ENCODE results near the gene TFIP11.

Gene TFIP11

DNA sequence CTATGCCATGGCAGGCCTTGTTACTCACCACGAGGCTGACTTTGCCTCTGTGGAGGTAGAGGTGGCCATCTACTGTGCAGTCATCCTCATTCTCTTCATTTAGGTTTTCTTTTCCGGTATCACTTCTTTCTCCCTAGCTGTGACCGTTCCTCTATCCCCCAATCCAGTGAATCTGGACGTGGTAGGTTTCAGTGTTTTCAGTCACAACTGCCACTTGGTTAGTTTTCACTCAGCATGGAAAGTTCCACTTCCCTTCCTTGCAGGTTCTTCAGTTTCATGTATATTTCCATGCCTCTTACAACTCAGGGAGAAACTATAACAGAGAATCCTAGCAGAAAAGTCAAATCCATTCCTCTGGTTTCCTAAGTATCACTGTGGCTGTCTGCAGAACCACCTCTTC lies 30.6 kb downstream of the TFIP11 start:
- WGBS (ENCODE audit: insufficient coverage) = 92% methylated on average over 3 of the region's 4 CpGs
- Histone ChIP-seq H3K9me3 (ENCODE audit: control extremely low read depth in 1 of 5, control insufficient read depth in 4 of 5, insufficient read depth in 2 of 5, low read depth in 1 of 5, low read length in 4 of 5) (no peaks in the 10 kb centered on the region), H3K4me1 (ENCODE audit: control extremely low read depth in 1 of 4, control insufficient read depth in 4 of 4, insufficient read depth in 4 of 4, low read length in 3 of 4) (peaks cover 50 to 82% (median 72%) of the 10 kb centered on the region in 4 experiments), H3K27ac (ENCODE audit: insufficient read depth in 1 of 2, low read depth in 1 of 2, low read length in 2 of 2, poor library complexity in 1 of 2, severe bottlenecking in 2 of 2) (peak overlapping the region; percentile 33 to 87), H3K27me3 (replicated peaks in 2 of 5; ENCODE audit: control insufficient read depth in 4 of 5, insufficient read depth in 5 of 5, low read length in 4 of 5) (no peaks in the 10 kb centered on the region), H3K36me3 (ENCODE audit: control insufficient read depth in 4 of 4, insufficient read depth in 4 of 4, low read length in 3 of 4) (peaks cover 0 to 28% (median 6%) of the 10 kb centered on the region in 4 experiments), H3K4me3 (ENCODE audit: control insufficient read depth in 1 of 7, extremely low read depth in 1 of 7, insufficient read depth in 4 of 7, low read depth in 2 of 7, low read length in 6 of 7) (peak overlapping the region in 3 of 7 experiments; percentile 0 to 80 (median 20))
- POLR2A ChIA-PET = no interaction called here
- CTCF ChIA-PET = interaction anchor here (0.6 to 2.1 kb wide), 5 partner anchors 11 to 182 kb away, joined by 3 to 7 read pairs (median 4); no protein-coding TSS in a partner anchor
- no peak for DNase-seq

GRCh38 chr22:26481112-26481693 lies 31.1 kb downstream of the TFIP11 start:
- DNase-seq = no peak
- Histone ChIP-seq H3K4me3 (ENCODE audit: control insufficient read depth in 1 of 7, extremely low read depth in 1 of 7, insufficient read depth in 4 of 7, low read depth in 2 of 7, low read length in 6 of 7) (peak overlapping the region in 3 of 7 experiments; percentile 20 to 80 (median 56)), H3K27me3 (replicated peaks in 2 of 5; ENCODE audit: control insufficient read depth in 4 of 5, insufficient read depth in 5 of 5, low read length in 4 of 5) (no peaks in the 10 kb centered on the region), H3K4me1 (ENCODE audit: control extremely low read depth in 1 of 4, control insufficient read depth in 4 of 4, insufficient read depth in 4 of 4, low read length in 3 of 4) (peaks cover 50 to 86% (median 74%) of the 10 kb centered on the region in 4 experiments), H3K27ac (ENCODE audit: insufficient read depth in 1 of 2, low read depth in 1 of 2, low read length in 2 of 2, poor library complexity in 1 of 2, severe bottlenecking in 2 of 2) (peak overlapping the region; percentile 59 to 87), H3K36me3 (ENCODE audit: control insufficient read depth in 4 of 4, insufficient read depth in 4 of 4, low read length in 3 of 4) (peaks cover 0 to 30% (median 8%) of the 10 kb centered on the region in 4 experiments), H3K9me3 (ENCODE audit: control extremely low read depth in 1 of 5, control insufficient read depth in 4 of 5, insufficient read depth in 2 of 5, low read depth in 1 of 5, low read length in 4 of 5) (no peaks in the 10 kb centered on the region)
- POLR2A ChIA-PET = no interaction called here
- WGBS (ENCODE audit: insufficient coverage) = 93% methylated on average over 4 of the region's 6 CpGs
- CTCF ChIA-PET = interaction anchor here (0.6 to 1.8 kb wide), 4 partner anchors 20 to 183 kb away, joined by 3 to 7 read pairs (median 4); no protein-coding TSS in a partner anchor

- ChIA-PET CTCF (interaction anchor here (1.3 kb wide), 1 partner anchor 116 kb away, joined by 3 read pairs; no protein-coding TSS in a partner anchor), POLR2A (no interaction called here)
- DNase-seq = no peak
- peak overlapping the region in 5 of 7 experiments; percentile 15 to 75 (median 56) for H3K4me3 ChIP-seq (ENCODE audit: control insufficient read depth in 1 of 7, extremely low read depth in 1 of 7, insufficient read depth in 4 of 7, low read depth in 2 of 7, low read length in 6 of 7)
- H3K9me3 ChIP-seq (ENCODE audit: control extremely low read depth in 1 of 5, control insufficient read depth in 4 of 5, insufficient read depth in 2 of 5, low read depth in 1 of 5, low read length in 4 of 5) = no peaks in the 10 kb centered on the region
- H3K27ac ChIP-seq (ENCODE audit: insufficient read depth in 1 of 2, low read depth in 1 of 2, low read length in 2 of 2, poor library complexity in 1 of 2, severe bottlenecking in 2 of 2) = peak overlapping the region; percentile 59 to 87
- peaks cover 0 to 29% (median 11%) of the 10 kb centered on the region in 4 experiments for H3K36me3 ChIP-seq (ENCODE audit: control insufficient read depth in 4 of 4, insufficient read depth in 4 of 4, low read length in 3 of 4)
- H3K4me1 ChIP-seq (ENCODE audit: control extremely low read depth in 1 of 4, control insufficient read depth in 4 of 4, insufficient read depth in 4 of 4, low read length in 3 of 4) = peaks cover 48 to 84% (median 72%) of the 10 kb centered on the region in 4 experiments
- no peaks in the 10 kb centered on the region for H3K27me3 ChIP-seq (replicated peaks in 2 of 5; ENCODE audit: control insufficient read depth in 4 of 5, insufficient read depth in 5 of 5, low read length in 4 of 5)
- no CpG with 5 or more reads among the region's 2 CpGs for WGBS (ENCODE audit: insufficient coverage)
These were observed 31.7 kb downstream of the TFIP11 start for GRCh38 chr22:26480611-26480932.

DNA sequence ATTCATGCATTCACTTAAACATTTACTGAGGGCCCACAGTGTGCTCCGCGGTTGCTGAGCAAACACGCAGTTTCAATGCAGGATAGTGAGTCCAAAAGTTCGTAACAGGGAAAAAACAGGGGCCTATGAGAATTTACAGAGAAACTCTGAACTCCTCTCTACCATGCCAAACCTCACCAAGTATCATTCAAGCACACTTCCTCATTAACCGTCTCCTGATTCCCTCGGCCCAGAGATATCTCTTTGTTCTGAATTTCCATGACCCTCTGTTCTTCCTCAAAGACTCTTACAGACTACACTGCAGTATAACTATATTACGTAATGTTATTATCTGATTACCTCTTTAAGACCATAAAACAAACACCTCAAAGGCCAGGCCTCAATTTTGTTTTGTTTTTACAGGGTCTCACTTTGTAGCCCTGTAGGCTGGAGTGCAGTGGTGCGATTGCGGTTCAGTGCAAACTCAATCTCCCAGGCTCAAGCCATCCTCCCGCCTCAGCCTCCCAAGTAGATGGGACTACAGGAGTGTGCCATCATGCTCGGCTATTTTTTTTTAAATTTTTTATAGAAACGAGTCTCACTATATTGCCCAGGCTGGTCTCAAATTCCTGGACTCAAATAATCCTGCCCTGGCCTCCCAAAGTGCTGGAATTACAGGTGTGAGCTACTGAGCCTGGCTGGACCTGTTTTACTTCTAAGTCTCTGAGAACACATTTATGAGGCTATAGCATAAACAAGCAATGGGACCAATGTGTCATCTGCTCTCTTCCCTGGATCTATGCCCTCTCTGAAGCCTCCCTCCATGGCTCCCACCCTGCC lies 32.3 kb downstream of the TFIP11 start:
- peak overlapping the region in 6 of 7 experiments; percentile 39 to 75 (median 58) for H3K4me3 ChIP-seq (ENCODE audit: control insufficient read depth in 1 of 7, extremely low read depth in 1 of 7, insufficient read depth in 4 of 7, low read depth in 2 of 7, low read length in 6 of 7)
- POLR2A ChIA-PET = interaction anchor here (0.8 kb wide), 1 partner anchor 117 kb away, joined by 3 read pairs; no protein-coding TSS in a partner anchor
- WGBS (ENCODE audit: insufficient coverage) = 52% methylated on average over 8 of the region's 12 CpGs

DNA sequence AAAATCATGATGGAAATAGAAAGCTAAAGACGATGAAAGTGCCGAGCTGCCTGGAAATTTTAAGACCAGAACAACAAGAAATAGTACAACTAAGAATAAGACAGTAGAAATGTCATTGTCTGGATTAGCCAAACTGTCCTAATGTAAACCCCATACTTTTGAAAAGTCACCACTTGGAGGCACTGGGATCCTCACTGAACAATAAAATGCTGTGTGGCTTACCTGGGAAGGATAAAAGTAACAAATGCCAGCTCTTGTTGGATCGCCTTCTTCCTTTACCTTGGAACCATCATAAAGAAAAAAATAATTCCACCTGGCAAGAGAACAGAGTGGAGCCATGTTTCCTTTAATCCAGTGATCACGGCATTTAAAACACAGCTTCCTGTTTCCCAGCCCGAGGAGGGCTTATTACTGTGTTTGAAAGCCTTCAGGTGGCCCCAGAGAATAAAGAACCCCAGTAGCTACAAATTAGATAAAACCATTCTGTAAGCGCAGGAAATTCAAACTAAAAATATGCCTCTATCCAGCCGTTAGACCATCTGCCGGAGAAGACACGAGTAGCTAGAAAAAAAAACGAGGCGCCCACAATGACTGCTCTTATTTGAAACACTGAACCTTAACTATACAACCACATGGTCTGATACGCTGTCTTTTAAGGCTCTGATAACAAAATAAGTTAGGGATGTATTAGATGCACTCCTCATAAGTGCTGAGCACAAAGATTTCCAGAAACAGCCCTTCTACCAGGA lies 33.1 kb downstream of the TFIP11 start:
- no peaks in the 10 kb centered on the region for H3K9me3 ChIP-seq (ENCODE audit: control extremely low read depth in 1 of 5, control insufficient read depth in 4 of 5, insufficient read depth in 2 of 5, low read depth in 1 of 5, low read length in 4 of 5)
- no peaks in the 10 kb centered on the region for H3K27me3 ChIP-seq (replicated peaks in 2 of 5; ENCODE audit: control insufficient read depth in 4 of 5, insufficient read depth in 5 of 5, low read length in 4 of 5)
- H3K27ac ChIP-seq (ENCODE audit: insufficient read depth in 1 of 2, low read depth in 1 of 2, low read length in 2 of 2, poor library complexity in 1 of 2, severe bottlenecking in 2 of 2) = peak overlapping the region; percentile 59 to 87
- WGBS (ENCODE audit: insufficient coverage) = 6% methylated on average over 7 of the region's 12 CpGs
- peaks cover 0 to 32% (median 16%) of the 10 kb centered on the region in 4 experiments for H3K36me3 ChIP-seq (ENCODE audit: control insufficient read depth in 4 of 4, insufficient read depth in 4 of 4, low read length in 3 of 4)
- peak; percentile 70 to 93 (median 88) for DNase-seq
- POLR2A ChIA-PET = interaction anchor here (0.6 to 0.8 kb wide), 2 partner anchors 13 to 118 kb away, joined by 3 to 4 read pairs; no protein-coding TSS in a partner anchor
- CTCF ChIA-PET = interaction anchor here (0.7 to 1.6 kb wide), 8 partner anchors 13 to 162 kb away, joined by 3 to 7 read pairs (median 4); no protein-coding TSS in a partner anchor
- peak overlapping the region in 6 of 7 experiments; percentile 39 to 75 (median 58) for H3K4me3 ChIP-seq (ENCODE audit: control insufficient read depth in 1 of 7, extremely low read depth in 1 of 7, insufficient read depth in 4 of 7, low read depth in 2 of 7, low read length in 6 of 7)
- H3K4me1 ChIP-seq (ENCODE audit: control extremely low read depth in 1 of 4, control insufficient read depth in 4 of 4, insufficient read depth in 4 of 4, low read length in 3 of 4) = peaks cover 41 to 74% (median 65%) of the 10 kb centered on the region in 4 experiments

More for the DNA sequence above, 32.3 kb downstream of the TFIP11 start:
- H3K27me3 ChIP-seq (replicated peaks in 2 of 5; ENCODE audit: control insufficient read depth in 4 of 5, insufficient read depth in 5 of 5, low read length in 4 of 5) = no peaks in the 10 kb centered on the region
- peak; percentile 39 to 79 (median 64) for DNase-seq
- H3K27ac ChIP-seq (ENCODE audit: insufficient read depth in 1 of 2, low read depth in 1 of 2, low read length in 2 of 2, poor library complexity in 1 of 2, severe bottlenecking in 2 of 2) = peak overlapping the region; percentile 59 to 87
- no peaks in the 10 kb centered on the region for H3K9me3 ChIP-seq (ENCODE audit: control extremely low read depth in 1 of 5, control insufficient read depth in 4 of 5, insufficient read depth in 2 of 5, low read depth in 1 of 5, low read length in 4 of 5)
- CTCF ChIA-PET = interaction anchor here (0.7 to 1.6 kb wide), 7 partner anchors 14 to 161 kb away, joined by 3 to 7 read pairs (median 3); no protein-coding TSS in a partner anchor
- H3K4me1 ChIP-seq (ENCODE audit: control extremely low read depth in 1 of 4, control insufficient read depth in 4 of 4, insufficient read depth in 4 of 4, low read length in 3 of 4) = peaks cover 46 to 78% (median 71%) of the 10 kb centered on the region in 4 experiments
- peaks cover 0 to 30% (median 13%) of the 10 kb centered on the region in 4 experiments for H3K36me3 ChIP-seq (ENCODE audit: control insufficient read depth in 4 of 4, insufficient read depth in 4 of 4, low read length in 3 of 4)

GRCh38 chr22:26477341-26477731 lies 34.9 kb downstream of the TFIP11 start:
- ChIA-PET POLR2A (no interaction called here), CTCF (interaction anchor here (1.6 kb wide), 1 partner anchor 16 kb away, joined by 5 read pairs; no protein-coding TSS in a partner anchor)
- Histone ChIP-seq H3K27me3 (replicated peaks in 2 of 5; ENCODE audit: control insufficient read depth in 4 of 5, insufficient read depth in 5 of 5, low read length in 4 of 5) (no peaks in the 10 kb centered on the region), H3K27ac (ENCODE audit: insufficient read depth in 1 of 2, low read depth in 1 of 2, low read length in 2 of 2, poor library complexity in 1 of 2, severe bottlenecking in 2 of 2) (peak overlapping the region in 1 of 2 experiments; percentile 20), H3K4me3 (ENCODE audit: control insufficient read depth in 1 of 7, extremely low read depth in 1 of 7, insufficient read depth in 4 of 7, low read depth in 2 of 7, low read length in 6 of 7) (peak overlapping the region in 2 of 7 experiments; percentile 0 to 6), H3K36me3 (ENCODE audit: control insufficient read depth in 4 of 4, insufficient read depth in 4 of 4, low read length in 3 of 4) (peaks cover 10 to 47% (median 31%) of the 10 kb centered on the region in 4 experiments), H3K4me1 (ENCODE audit: control extremely low read depth in 1 of 4, control insufficient read depth in 4 of 4, insufficient read depth in 4 of 4, low read length in 3 of 4) (peaks cover 34 to 63% (median 55%) of the 10 kb centered on the region in 4 experiments), H3K9me3 (ENCODE audit: control extremely low read depth in 1 of 5, control insufficient read depth in 4 of 5, insufficient read depth in 2 of 5, low read depth in 1 of 5, low read length in 4 of 5) (no peaks in the 10 kb centered on the region)
- WGBS (ENCODE audit: insufficient coverage) = 43% methylated on average over 4 of the region's 4 CpGs
- no peak for DNase-seq

Measured in common myeloid progenitor, CD34-positive (primary cell).